Fibroblast of skin of left quadriceps (primary cell): ENCODE results near the gene SDCBP2.

Experiments
- DNase-seq, 2 experiments: peaks; one replicate each; pipeline ENCODE4 v3.0.0-alpha.2; 2013; ENCODE audit warnings: low read depth in 2 of 2

Gene SDCBP2

DNA sequence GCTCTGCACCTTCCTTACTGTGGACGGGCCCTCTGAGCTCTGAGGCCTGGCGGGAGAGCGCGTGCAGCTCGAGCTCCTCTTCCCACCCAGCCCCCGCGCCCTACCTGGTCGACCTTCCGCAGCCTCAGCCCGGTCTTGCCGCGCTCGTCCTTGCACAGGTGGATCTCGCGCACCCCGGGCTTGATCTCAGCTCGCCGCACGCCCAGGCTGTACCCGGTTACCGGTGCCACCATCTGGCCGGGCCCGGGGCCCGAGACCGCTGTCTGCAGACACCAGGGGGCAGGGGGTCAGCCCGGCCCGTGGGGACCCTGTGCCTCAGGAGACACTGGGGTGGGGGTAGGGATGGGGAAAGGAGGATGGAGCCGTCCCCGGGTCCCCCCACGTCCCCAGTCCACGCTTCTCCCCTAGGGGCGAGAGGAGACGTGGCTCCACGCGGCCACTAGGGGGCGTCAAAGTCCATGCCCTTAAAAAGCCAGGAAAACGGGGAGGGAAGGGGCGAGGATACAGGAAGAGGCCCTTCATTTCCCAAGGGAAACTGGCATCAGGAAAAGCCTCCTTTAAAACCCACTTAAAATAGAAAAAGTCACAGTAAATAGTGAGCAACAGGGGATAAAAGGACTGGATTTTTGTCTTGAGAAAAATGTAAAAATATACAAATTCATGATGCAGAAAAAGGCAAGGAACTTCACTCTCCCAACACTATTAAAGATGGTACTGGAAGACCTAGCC, 15.5 kb downstream of the SDCBP2 start:
- DNase-seq = peak; percentile 57 to 65

DNA sequence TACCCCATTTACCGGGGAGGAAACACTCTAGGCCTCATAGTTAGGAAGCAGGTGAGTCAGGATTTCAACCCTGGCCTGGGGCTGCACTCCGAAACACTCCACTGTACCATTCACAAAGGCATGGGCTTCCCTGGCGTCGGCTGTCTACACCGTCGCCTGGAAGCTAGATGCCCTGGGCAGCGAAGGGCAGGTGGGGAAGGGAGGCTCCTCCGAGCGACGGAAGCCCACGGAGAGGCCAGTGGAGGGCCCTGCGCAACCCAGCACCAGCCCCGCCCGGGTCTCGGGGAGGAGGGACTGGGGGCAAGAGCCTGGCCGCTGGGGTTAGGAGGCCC, 16.1 kb downstream of the SDCBP2 start:
- no peak for DNase-seq

DNA sequence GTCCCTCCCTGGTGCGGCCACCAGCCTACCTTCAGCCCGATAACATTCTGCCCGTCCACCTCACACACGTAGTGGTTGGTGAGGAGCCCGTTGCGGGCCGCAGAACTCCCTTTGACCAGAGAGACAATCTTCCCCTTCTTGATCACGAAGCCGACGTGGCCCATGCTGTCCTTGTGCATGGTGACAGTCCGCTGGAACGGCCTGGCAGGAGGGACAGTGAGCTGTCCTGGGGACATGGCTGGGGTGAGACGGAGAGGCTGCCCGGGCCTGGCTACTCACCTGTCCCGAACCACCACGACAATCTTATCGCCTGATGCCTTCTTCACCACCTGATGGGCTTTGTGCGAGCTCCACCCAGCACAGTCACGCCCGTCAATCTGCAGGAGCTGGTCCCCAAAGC, 16.6 kb downstream of the SDCBP2 start:
- no peak for DNase-seq

- DNase-seq = no peak
These were observed 18.3 kb downstream of the SDCBP2 start for GRCh38 chr20:1310506-1311190.

DNA sequence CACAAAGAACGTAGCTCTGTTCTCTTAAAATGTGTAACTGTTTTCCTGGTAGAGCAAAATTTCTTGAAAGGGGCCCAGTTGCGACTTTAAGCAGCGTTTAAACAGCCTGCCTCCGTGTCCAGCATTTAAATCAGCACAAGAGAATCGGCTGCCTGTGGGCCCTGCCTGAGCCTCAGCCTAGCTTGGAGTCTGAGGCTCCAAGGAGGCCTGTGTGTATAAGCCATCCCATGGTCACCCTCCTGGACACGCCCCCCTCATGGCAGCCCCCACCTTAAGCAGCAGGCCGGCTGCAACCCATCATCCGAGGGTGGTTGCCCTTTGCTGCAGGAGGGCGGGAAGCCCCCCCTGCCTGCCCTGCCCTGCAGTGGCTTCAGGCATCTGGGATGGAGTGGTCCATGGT, 18.9 kb downstream of the SDCBP2 start:
- DNase-seq = no peak

- no peak for DNase-seq
These were observed 19.5 kb downstream of the SDCBP2 start for GRCh38 chr20:1309439-1309847.

- DNase-seq = no peak
These were observed 20.2 kb downstream of the SDCBP2 start for GRCh38 chr20:1308702-1309095.

- no peak for DNase-seq
These were observed 20.8 kb downstream of the SDCBP2 start for GRCh38 chr20:1308067-1308701.

GRCh38 chr20:1307571-1307971, 21.4 kb downstream of the SDCBP2 start:
- no peak for DNase-seq

- no peak for DNase-seq
These were observed 21.8 kb downstream of the SDCBP2 start for GRCh38 chr20:1307171-1307570.

DNA sequence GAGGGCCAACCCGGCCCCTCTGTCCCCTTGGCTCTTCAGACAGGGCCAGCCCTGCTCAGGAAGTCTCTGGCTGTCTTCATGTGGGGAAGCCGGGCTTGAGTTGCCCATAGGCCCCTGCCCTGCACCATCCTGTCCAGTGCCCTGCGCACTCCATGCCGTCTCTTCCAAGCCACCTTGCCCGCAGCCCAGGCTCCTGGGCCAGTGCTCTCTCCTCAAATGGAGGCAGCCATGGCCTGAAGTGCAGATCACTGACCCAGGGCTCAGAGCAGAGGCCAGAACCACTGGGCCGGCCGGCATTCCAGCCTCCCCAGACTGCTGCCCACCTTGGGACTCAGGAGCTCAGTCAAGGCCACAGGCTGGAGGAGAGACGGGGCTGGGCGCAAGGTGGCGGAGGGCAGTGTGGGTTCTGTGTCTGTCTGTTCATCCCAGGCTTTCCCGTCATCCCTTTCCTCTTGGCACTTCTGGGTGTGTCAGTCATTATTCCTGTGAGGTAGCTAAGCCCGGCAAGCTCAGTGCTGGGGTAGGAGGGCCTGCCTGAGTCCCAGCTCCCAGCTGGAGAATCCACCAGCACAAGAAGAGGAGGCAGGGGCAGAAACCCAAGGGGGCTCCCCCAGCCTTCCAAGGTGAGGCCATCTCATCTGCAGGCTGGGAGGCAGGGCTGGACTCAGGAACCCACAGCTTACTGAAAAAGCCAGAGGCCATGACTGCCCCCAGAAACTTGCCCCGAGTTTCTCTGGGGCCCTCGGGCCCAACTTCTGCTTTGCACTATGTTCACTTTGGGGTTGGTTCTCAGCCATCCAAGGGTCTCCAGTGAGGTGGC, 22.4 kb downstream of the SDCBP2 start:
- DNase-seq = no peak

DNA sequence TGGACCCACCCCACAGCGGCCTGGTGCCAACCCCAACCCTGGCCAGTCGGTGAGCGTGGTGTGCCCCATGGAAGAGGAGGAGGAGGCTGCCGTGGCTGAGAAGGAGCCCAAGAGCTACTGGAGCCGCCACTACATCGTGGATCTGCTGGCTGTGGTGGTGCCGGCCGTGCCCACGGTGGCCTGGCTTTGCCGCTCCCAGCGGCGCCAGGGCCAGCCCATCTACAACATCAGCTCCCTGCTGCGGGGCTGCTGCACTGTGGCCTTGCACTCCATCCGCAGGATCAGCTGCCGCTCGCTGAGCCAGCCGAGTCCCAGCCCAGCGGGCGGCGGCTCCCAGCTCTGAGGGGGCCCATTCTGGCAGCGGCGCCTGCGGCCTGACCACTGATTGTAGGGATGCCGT, 23.2 kb downstream of the SDCBP2 start:
- DNase-seq = no peak

- no peak for DNase-seq
These were observed 24.0 kb downstream of the SDCBP2 start for GRCh38 chr20:1304710-1305515.

- DNase-seq = no peak
These were observed 26.0 kb downstream of the SDCBP2 start for GRCh38 chr20:1302685-1303541.

- DNase-seq = peak in 1 of 2 experiments; percentile 36
These were observed 27.9 kb downstream of the SDCBP2 start for GRCh38 chr20:1301031-1301529.

GRCh38 chr20:1300083-1300840, 28.7 kb downstream of the SDCBP2 start:
- DNase-seq = no peak

- DNase-seq = no peak
These were observed 29.4 kb downstream of the SDCBP2 start for GRCh38 chr20:1299522-1299921.

GRCh38 chr20:1298888-1299511, 29.9 kb downstream of the SDCBP2 start:
- no peak for DNase-seq

DNA sequence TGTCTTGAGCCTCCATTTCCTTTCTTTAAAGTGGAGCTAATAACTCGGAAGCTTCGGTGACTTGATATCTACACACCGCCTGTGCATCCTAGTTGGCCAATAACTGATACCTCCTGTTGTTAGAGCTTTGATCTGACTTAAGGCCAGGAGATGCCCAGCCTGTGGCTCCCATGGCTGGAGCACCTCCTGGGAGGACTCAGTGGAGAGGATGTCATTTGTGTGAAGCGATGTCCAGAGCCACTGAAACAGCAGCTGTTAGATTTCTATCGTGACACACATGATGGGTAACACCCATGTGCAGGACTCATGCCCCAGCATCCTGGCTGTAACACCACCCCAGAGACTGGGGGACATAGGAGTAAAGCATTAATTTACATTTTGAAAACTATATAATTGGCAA, 30.8 kb downstream of the SDCBP2 start:
- no peak for DNase-seq
